ENCODE data around the gene HMOX2.

HMOX2 gene

GRCh38 chr16:4442371-4442770, 33.8 kb upstream of the HMOX2 start:
- ATAC-seq, result no peak
- TF ChIP-seq OSR1 (CRISPR knock-in tag; IDR thresholded peaks at IDR 0.05), result no peak
- TF ChIP-seq ZFP3 (CRISPR knock-in tag; IDR thresholded peaks at IDR 0.05), result no peak
- no peak for TF ChIP-seq GLIS3 (CRISPR knock-in tag; IDR thresholded peaks at IDR 0.05)
- TF ChIP-seq, protein P1, sequence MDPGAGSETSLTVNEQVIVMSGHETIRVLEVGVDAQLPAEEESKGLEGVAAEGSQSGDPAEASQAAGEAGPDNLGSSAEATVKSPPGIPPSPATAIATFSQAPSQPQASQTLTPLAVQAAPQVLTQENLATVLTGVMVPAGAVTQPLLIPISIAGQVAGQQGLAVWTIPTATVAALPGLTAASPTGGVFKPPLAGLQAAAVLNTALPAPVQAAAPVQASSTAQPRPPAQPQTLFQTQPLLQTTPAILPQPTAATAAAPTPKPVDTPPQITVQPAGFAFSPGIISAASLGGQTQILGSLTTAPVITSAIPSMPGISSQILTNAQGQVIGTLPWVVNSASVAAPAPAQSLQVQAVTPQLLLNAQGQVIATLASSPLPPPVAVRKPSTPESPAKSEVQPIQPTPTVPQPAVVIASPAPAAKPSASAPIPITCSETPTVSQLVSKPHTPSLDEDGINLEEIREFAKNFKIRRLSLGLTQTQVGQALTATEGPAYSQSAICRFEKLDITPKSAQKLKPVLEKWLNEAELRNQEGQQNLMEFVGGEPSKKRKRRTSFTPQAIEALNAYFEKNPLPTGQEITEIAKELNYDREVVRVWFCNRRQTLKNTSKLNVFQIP (CRISPR knock-in tag; IDR thresholded peaks at IDR 0.05; ENCODE audit: borderline replicate concordance, low read depth), result no peak
- TF ChIP-seq CREB5 (CRISPR knock-in tag; IDR thresholded peaks at IDR 0.05; ENCODE audit: low read depth), result no peak
- no peak for TF ChIP-seq ZNF8 (CRISPR knock-in tag; IDR thresholded peaks at IDR 0.05)
- TF ChIP-seq ARNTL (CRISPR knock-in tag; IDR thresholded peaks at IDR 0.05; ENCODE audit: borderline replicate concordance, low read depth), result no peak
- TF ChIP-seq TOX (CRISPR knock-in tag; IDR thresholded peaks at IDR 0.05; ENCODE audit: borderline replicate concordance), result no peak
- TF ChIP-seq TCF4 (CRISPR knock-in tag; IDR thresholded peaks at IDR 0.05; ENCODE audit: borderline replicate concordance), result no peak
- no peak for TF ChIP-seq PPARA (CRISPR knock-in tag; IDR thresholded peaks at IDR 0.05; ENCODE audit: borderline replicate concordance)
- TF ChIP-seq ZFP30 (CRISPR knock-in tag; IDR thresholded peaks at IDR 0.05), result no peak

GRCh38 chr16:4443271-4443670, 32.9 kb upstream of the HMOX2 start:
- no peak for ATAC-seq
- TF ChIP-seq ISL1 (CRISPR knock-in tag; IDR thresholded peaks at IDR 0.05) (no peak), RARB (CRISPR knock-in tag; IDR thresholded peaks at IDR 0.05) (no peak), ZFP3 (CRISPR knock-in tag; IDR thresholded peaks at IDR 0.05) (no peak)

- ATAC-seq, result no peak
Measured at GRCh38 chr16:4443986-4444385, 32.2 kb upstream of the HMOX2 start.

DNA sequence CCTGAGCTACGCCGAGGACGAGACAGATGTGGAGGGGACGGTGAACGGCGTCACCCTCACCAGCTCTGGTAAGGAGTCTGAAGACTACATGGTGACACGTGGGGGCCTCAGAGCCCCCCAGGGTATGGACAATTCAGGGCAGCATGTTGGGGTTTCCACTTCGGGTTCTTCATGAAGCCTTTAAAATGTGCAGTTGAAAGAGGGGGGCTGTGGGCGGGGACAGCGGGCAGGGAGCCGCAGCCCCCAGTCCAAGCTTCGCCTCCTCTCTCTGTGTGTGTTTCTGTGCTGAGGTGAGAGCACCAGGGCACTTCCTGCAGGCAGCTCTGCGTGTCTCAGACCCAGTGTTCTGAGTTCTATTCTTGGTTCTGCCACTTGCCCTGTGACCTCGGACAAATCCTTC, 25.8 kb upstream of the HMOX2 start:
- no peak for TF ChIP-seq CSDC2 (CRISPR knock-in tag; IDR thresholded peaks at IDR 0.05)
- no peak for TF ChIP-seq GLIS3 (CRISPR knock-in tag; IDR thresholded peaks at IDR 0.05)
- no peak for TF ChIP-seq ARNTL (CRISPR knock-in tag; IDR thresholded peaks at IDR 0.05; ENCODE audit: borderline replicate concordance, low read depth)
- TF ChIP-seq, protein P2, sequence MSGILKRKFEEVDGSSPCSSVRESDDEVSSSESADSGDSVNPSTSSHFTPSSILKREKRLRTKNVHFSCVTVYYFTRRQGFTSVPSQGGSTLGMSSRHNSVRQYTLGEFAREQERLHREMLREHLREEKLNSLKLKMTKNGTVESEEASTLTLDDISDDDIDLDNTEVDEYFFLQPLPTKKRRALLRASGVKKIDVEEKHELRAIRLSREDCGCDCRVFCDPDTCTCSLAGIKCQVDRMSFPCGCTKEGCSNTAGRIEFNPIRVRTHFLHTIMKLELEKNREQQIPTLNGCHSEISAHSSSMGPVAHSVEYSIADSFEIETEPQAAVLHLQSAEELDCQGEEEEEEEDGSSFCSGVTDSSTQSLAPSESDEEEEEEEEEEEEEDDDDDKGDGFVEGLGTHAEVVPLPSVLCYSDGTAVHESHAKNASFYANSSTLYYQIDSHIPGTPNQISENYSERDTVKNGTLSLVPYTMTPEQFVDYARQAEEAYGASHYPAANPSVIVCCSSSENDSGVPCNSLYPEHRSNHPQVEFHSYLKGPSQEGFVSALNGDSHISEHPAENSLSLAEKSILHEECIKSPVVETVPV (CRISPR knock-in tag; IDR thresholded peaks at IDR 0.05), result no peak
- TF ChIP-seq ZNF565 (CRISPR knock-in tag; conservative IDR thresholded peaks at IDR 0.05; ENCODE audit: low read depth), result no peak
- no peak for ATAC-seq

More at GRCh38 chr16:4443986-4444385, 32.2 kb upstream of the HMOX2 start:
- TF ChIP-seq BACH2 (CRISPR knock-in tag; IDR thresholded peaks at IDR 0.05; ENCODE audit: borderline replicate concordance) (no peak), ZFP30 (CRISPR knock-in tag; IDR thresholded peaks at IDR 0.05) (no peak), PPARA (CRISPR knock-in tag; IDR thresholded peaks at IDR 0.05; ENCODE audit: borderline replicate concordance) (no peak), CREB5 (CRISPR knock-in tag; IDR thresholded peaks at IDR 0.05; ENCODE audit: low read depth) (no peak), ZNF565 (CRISPR knock-in tag; conservative IDR thresholded peaks at IDR 0.05; ENCODE audit: low read depth) (no peak)

DNA sequence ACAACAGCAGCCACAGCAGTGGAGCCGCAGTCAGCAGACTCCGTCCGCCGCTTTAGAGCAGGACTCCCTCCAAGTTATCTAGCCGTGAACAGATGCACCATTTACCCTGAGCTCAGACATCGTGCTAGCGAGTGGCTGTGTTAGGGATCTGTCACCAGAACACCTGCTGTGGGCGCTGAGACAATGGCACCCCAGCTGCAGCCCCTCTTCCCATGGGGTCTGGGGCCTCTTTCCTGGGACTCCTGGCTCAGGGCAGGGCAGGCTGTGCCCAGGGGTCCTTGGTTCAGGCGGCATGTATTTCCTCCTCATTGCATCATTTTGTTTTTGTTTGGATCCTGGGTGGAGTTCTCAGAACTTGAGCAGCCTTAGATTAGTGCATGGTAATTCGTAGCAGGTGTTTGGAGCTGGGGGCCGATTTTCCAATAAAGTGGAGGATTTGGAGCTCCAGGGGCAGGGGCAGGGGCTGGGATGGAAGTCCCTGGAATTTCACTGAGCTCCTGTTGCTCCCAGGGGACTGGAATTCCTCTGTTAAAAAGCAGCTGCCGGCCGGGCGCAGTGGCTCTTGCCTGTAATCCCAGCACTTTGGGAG, 25.2 kb upstream of the HMOX2 start:
- no peak for ATAC-seq
- no peak for TF ChIP-seq ESRRG (CRISPR knock-in tag; IDR thresholded peaks at IDR 0.05)
- no peak for TF ChIP-seq GLIS3 (CRISPR knock-in tag; IDR thresholded peaks at IDR 0.05)
- TF ChIP-seq PATZ1 (CRISPR knock-in tag; IDR thresholded peaks at IDR 0.05; ENCODE audit: borderline replicate concordance), result no peak
- TF ChIP-seq, protein P1 (CRISPR knock-in tag; IDR thresholded peaks at IDR 0.05; ENCODE audit: borderline replicate concordance, low read depth), result no peak
- TF ChIP-seq RARB (CRISPR knock-in tag; IDR thresholded peaks at IDR 0.05), result no peak
- TF ChIP-seq ZC3H10 (CRISPR knock-in tag; IDR thresholded peaks at IDR 0.05), result no peak
- TF ChIP-seq ZNF70 (CRISPR knock-in tag; IDR thresholded peaks at IDR 0.05), result no peak
- no peak for TF ChIP-seq ZNF565 (CRISPR knock-in tag; conservative IDR thresholded peaks at IDR 0.05; ENCODE audit: low read depth)
- TF ChIP-seq TOX (CRISPR knock-in tag; IDR thresholded peaks at IDR 0.05; ENCODE audit: borderline replicate concordance), result no peak
- no peak for TF ChIP-seq ZNF8 (CRISPR knock-in tag; IDR thresholded peaks at IDR 0.05)
- TF ChIP-seq ZFP3 (CRISPR knock-in tag; IDR thresholded peaks at IDR 0.05), result no peak
- TF ChIP-seq, protein P2 (CRISPR knock-in tag; IDR thresholded peaks at IDR 0.05), result no peak
- no peak for TF ChIP-seq BACH2 (CRISPR knock-in tag; IDR thresholded peaks at IDR 0.05; ENCODE audit: borderline replicate concordance)
- no peak for TF ChIP-seq ISL1 (CRISPR knock-in tag; IDR thresholded peaks at IDR 0.05)
- no peak for TF ChIP-seq SNAI2 (CRISPR knock-in tag; IDR thresholded peaks at IDR 0.05)
- no peak for TF ChIP-seq OSR1 (CRISPR knock-in tag; IDR thresholded peaks at IDR 0.05)
- TF ChIP-seq ZFP30 (CRISPR knock-in tag; IDR thresholded peaks at IDR 0.05), result no peak

Measured in SK-N-SH treated with all-trans-retinoic acid at 6 μM for 48 hours (cell line).